ENCODE results near the gene ROR2.

Gene ROR2

DNA sequence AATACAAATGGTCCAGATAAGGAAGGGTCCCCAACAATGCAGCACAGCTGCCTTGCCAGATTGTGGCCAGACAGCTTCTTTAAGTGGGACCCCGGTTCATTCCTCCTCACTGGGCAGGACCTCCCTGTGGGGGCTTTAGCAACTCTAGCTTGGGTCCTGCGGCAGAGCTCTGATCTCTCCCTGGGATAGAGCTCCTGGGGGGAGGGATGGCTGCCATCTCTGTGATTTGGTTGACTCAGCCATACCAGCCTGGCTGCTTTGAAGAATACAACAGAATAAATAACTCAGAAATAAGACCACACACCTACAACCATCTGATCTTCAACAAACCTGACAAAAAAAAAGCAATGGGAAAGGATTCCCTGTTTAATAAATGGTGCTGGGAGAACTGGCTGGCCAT is 22.7 kb upstream of the ROR2 start:
- Histone ChIP-seq H3K27ac (no peak overlapping the region), H4K20me1 (ENCODE audit: insufficient read depth) (no peaks in the 10 kb centered on the region), H3K4me2 (no peak overlapping the region), H2AFZ (ENCODE audit: low read depth) (no peak overlapping the region), H3K9ac (no peak overlapping the region), H3K4me3 (IDR thresholded peaks at IDR 0.05; ENCODE audit: insufficient read depth, low read depth, low read length) (no peak overlapping the region), H3K79me2 (ENCODE audit: insufficient read depth, low read depth) (no peaks in the 10 kb centered on the region), H3K27me3 (ENCODE audit: insufficient read depth, low read depth) (no peaks in the 10 kb centered on the region), H3K36me3 (ENCODE audit: insufficient read depth) (no peaks in the 10 kb centered on the region), H3K4me1 (ENCODE audit: low read depth, poor library complexity, severe bottlenecking) (no peaks in the 10 kb centered on the region)
- TF ChIP-seq CTCF (conservative IDR thresholded peaks at IDR 0.05; ENCODE audit: low read depth, low read length) = no peak

- no peak overlapping the region for H3K9ac ChIP-seq
- no peak overlapping the region for H2AFZ ChIP-seq (ENCODE audit: low read depth)
- no peak for TF ChIP-seq CTCF (conservative IDR thresholded peaks at IDR 0.05; ENCODE audit: low read depth, low read length)
These were observed 22.1 kb upstream of the ROR2 start for GRCh38 chr9:91972076-91972626.

DNA sequence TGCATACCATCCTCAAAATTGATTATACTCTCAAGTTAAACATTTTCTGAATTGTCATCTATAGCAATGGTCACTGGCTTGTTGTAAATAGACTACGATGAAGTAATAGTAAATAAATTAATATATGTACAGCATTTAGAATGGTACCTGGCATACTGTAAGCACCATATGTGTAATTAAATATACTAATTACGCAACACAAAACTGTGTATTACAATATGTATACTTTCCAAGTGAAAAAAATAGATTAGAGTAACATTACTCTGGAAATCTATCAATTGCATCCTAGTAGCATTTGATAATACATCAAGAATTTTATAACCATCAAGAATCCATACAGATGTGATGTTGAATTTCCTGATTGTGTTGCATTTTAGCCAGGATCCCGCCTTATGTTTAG is 17.2 kb upstream of the ROR2 start:
- Histone ChIP-seq H4K20me1 (ENCODE audit: insufficient read depth) (no peaks in the 10 kb centered on the region), H3K4me2 (no peak overlapping the region), H3K27ac (no peak overlapping the region), H3K4me1 (ENCODE audit: low read depth, poor library complexity, severe bottlenecking) (no peaks in the 10 kb centered on the region), H2AFZ (ENCODE audit: low read depth) (no peak overlapping the region), H3K27me3 (ENCODE audit: insufficient read depth, low read depth) (no peaks in the 10 kb centered on the region), H3K36me3 (ENCODE audit: insufficient read depth) (no peaks in the 10 kb centered on the region), H3K4me3 (IDR thresholded peaks at IDR 0.05; ENCODE audit: insufficient read depth, low read depth, low read length) (no peak overlapping the region), H3K79me2 (ENCODE audit: insufficient read depth, low read depth) (no peaks in the 10 kb centered on the region), H3K9ac (no peak overlapping the region)
- no peak for TF ChIP-seq CTCF (conservative IDR thresholded peaks at IDR 0.05; ENCODE audit: low read depth, low read length)

More at GRCh38 chr9:91972076-91972626, 22.1 kb upstream of the ROR2 start:
- H3K79me2 ChIP-seq (ENCODE audit: insufficient read depth, low read depth) = no peaks in the 10 kb centered on the region
- no peaks in the 10 kb centered on the region for H4K20me1 ChIP-seq (ENCODE audit: insufficient read depth)
- no peak overlapping the region for H3K4me2 ChIP-seq
- H3K4me1 ChIP-seq (ENCODE audit: low read depth, poor library complexity, severe bottlenecking) = no peaks in the 10 kb centered on the region
- H3K27ac ChIP-seq = no peak overlapping the region
- no peaks in the 10 kb centered on the region for H3K27me3 ChIP-seq (ENCODE audit: insufficient read depth, low read depth)
- no peak overlapping the region for H3K4me3 ChIP-seq (IDR thresholded peaks at IDR 0.05; ENCODE audit: insufficient read depth, low read depth, low read length)
- H3K36me3 ChIP-seq (ENCODE audit: insufficient read depth) = no peaks in the 10 kb centered on the region

DNA sequence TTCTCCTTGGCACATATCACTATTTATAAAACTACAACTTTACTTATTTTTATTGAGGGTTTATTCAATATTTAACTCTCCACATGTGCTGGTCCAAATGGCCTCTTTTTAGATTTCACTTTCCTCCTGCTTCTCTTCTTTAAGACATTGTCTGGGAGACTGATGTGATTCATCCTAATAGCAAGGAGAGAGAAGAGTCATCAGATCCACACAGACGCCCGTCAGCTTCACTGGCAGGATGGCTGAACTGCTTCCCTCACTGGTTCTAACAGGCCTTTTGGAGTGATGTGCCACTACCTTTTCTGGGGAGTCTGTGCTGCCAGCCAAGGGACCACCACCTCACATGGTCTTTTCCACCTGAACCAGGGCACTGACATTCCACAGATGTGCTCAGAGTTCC is 16.5 kb upstream of the ROR2 start:
- Histone ChIP-seq H3K4me1 (ENCODE audit: low read depth, poor library complexity, severe bottlenecking) (no peaks in the 10 kb centered on the region), H4K20me1 (ENCODE audit: insufficient read depth) (no peaks in the 10 kb centered on the region), H3K79me2 (ENCODE audit: insufficient read depth, low read depth) (no peaks in the 10 kb centered on the region), H3K36me3 (ENCODE audit: insufficient read depth) (no peaks in the 10 kb centered on the region), H3K9ac (no peak overlapping the region), H2AFZ (ENCODE audit: low read depth) (no peak overlapping the region), H3K4me2 (no peak overlapping the region), H3K4me3 (IDR thresholded peaks at IDR 0.05; ENCODE audit: insufficient read depth, low read depth, low read length) (no peak overlapping the region), H3K27me3 (ENCODE audit: insufficient read depth, low read depth) (no peaks in the 10 kb centered on the region), H3K27ac (no peak overlapping the region)
- no peak for TF ChIP-seq CTCF (conservative IDR thresholded peaks at IDR 0.05; ENCODE audit: low read depth, low read length)

Data from KMS-11 (cell line).